Hematopoietic multipotent progenitor cell treated with erythropoietin and hydrocortisone succinate and interleukin-3 and kit ligand, for 4 days (in vitro differentiated cells): ENCODE results near the gene METRNL.

ENCODE experiments used
- DNase-seq: peaks from one replicate; pipeline ENCODE4 v3.0.0-alpha.2; 2015

The METRNL gene

DNA sequence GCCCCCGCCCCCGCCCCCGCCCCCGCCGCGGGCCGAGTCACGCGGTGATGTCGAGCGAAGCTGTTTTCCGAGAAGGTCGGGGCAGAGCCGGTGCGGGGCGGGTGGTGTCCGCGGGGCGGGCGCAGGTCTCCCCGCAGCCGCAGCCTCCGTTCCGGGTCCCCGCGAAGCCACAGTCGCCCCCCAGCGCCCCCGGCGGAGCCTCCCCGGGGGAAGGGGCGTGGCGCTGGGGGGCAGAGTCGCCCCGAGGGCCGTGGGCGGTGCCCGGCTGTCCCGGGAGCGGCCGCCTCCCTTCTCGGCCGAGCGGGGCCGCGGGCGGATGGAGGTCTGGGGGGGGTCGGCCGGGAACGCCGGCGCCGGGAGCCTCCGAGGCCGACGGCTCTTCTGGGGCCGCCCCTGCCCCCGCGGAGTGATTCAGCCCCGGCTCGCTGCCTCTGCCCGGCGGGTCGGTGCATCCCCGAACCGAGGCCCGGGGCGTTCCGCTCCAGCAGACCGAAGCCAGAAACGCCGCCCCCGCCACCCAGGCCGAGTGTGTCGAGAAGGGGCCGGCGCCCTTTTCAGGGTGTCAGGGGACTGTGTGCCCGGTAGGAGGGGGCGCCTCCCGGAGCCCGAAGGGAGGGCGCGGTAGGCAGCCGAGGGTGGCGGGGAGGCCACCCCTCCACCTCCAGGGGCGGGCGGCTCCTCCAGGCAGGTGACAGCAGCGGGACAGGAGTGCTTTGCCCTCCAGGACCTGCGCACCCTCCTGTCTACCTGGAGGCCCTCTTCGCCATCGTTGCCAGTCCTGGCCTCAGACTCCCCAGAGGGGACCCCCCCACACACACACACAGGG, 1.7 kb downstream of the METRNL start:
- no peak for DNase-seq

DNA sequence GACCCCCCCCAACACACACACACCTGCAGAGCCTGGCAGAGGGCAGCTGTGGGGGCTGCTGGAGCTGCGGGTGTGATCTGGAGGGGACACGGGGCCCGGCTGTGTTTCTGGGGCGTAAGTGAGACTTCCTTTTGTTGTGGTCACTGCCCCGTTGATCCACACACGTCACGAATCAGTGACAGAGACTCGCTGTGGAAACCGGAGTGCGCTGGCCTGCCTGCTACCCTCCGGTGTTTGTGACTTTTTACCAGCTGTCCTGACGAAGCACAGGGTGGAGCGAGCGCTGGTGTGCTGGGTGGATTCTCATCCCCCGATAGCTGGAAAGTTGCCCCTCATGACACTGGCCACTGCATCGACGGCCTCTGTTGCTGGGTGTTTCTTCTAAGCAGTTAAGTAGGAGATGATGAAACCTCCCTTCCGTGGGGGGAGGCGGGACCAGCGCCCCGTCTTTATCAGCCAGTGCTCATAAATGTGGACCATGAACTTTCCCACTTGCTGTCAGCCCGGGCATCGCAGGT, 2.3 kb downstream of the METRNL start:
- no peak for DNase-seq

DNA sequence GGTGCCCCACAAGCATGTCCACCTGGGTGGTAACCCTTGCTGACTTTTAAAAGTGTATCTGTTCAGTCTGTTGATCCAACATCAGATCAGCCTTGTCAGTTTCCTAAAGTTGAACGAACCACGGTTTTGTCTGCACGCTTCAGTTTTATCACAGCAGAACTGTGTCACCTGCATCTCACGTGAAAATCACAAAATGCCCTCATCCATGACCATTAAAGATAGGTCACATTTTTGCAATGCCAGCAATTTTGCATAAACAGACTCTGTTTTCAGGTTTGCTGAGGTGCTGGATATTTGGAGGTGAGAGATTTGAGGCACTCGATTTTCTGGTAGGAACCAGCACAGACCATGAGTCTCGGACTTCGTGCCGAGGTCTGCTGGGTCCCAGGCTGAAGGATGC, 3.0 kb downstream of the METRNL start:
- no peak for DNase-seq

DNA sequence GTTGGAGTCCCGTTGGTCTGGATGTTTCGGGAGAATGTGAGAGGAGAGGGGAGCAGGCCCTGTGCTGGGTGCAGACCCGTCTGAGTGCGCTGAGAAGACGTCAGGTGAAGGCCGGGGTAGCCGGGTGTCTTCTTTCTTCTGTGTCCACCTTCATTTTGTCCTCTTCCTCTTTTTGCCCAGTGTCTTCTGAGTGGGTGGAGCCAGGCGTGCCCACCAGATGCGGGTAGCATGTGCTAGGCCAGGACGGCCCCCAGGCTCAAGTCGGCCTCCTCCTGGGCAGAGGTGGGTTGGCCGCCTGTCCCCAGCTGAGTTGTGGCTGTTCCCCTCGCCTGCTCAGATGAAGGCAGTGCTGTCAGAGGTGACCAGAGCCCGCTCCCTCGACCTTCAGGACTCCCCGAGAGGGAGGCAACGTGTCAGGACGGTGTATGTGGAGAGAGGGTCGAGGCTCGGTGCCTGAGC, 3.5 kb downstream of the METRNL start:
- no peak for DNase-seq

DNA sequence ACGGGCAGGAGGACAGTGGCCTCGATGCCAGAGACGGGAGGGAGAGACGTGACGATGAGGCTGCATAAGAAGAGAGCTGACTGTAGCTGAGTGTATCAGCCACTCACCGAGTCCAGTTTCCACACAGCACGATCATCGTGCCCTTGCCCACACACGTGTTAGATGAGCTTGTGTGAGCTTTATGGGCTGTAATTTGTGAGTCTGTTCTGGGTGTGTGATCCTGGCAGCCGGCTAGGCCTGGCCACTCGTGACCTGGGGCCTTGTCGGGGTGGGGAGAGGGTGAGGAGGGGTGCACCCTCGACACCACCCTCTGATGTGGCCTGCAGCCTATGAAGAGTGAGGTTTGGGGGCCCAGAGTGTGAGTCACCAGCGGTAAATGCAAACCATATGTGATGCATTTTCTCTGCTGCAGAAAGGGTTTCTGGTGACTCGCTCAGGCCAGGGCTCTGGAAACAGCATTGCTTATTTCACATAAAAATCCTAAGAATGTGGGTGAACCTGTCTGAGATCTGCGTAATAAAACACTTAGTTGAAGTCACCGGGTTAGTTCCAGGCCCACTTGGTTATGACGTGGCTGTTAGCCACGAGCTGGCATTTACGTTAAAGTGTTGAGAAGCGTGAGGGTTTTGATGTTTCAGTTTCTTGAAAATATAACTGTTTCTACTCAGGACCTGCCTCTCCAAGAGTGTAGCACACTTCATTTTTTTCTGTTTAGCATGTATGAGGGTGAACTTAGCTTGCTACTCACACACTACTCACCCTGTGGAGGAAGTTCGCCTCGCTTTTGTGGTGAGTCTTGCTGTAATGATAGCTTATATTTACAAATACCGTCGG, 4.2 kb downstream of the METRNL start:
- peak; percentile 79 for DNase-seq

DNA sequence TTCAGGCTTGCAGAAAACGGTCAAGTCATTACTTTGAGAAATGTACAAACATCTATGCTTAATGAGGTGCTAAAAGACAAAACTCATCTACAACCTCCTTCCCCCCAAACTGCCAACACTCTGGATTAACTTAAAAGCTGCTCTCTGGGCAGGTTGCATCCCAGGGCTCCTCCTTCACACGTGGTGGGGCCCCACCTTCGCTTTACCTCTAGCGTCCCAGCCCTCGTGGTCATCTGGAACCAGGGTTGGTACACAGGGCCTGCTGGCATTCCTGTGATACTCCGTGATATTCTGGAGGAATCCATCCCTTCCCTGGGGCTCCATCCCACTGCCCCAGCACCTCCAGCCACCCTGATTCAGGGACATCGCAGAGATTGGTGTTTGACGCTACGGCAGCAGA, 4.8 kb downstream of the METRNL start:
- DNase-seq = no peak

DNA sequence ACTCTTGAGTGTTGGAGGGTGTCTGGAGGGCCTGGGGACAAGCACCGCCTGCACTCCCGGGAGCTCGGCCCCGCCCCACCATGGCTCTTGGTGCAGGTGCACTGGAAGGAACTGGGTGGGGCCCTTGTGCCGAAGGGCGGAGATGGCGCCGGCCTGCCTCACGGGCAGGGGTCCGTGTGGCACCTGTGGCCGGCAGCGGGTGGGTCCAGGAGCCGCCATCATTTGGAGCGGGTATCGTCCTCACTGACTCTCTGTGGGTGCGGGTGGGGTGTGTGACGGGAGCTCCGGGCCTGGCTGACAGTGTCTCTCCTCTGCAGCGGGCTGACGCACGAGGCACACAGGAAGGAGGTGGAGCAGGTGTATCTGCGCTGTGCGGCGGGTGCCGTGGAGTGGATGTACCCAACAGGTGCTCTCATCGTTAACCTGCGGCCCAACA, 5.2 kb downstream of the METRNL start:
- no peak for DNase-seq

DNA sequence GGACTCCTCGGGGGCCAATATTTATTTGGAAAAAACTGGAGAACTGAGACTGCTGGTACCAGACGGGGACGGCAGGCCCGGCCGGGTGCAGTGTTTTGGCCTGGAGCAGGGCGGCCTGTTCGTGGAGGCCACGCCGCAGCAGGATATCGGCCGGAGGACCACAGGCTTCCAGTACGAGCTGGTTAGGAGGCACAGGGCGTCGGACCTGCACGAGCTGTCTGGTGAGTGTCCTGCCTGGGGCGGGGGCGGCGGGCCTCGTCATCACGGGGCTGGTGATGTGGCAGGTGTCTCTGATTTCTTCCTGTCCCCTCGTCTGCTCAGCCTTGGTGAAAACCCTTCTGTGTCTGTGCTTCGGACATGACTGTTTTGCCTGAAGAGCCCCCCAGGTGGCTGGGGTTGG, 5.7 kb downstream of the METRNL start:
- no peak for DNase-seq

DNA sequence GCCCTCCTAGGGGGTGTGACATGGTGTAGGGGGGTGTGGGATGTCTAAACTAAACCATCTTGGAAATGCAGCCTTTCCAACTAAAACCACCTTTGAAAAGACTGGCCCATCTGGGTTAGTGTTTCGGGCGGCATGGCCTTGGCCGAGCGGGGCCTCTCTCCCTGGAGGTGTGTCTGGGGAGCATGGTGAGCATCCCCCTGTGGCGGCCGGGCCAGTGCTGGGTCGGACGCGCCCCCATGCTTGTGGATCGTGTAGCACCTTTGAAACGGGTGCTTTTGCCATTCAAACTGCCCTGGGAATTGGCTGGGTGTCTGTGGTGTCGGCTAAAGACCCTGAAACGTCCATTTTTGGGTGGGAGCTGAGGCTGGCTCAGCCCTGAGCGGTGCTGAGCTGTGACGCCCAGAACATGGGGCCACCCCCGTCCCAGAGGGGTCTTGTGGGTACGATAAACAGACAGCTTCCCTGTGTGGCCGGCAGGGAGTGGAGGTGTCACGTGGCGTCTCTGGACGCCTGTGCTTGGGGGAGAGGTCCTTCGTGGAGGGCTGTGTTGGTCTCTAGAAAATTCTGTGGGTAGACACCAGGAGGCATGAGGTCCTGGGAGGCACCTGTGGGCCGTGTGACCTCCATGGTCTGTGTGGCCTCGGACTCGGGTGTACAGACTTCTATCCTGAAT, 6.3 kb downstream of the METRNL start:
- DNase-seq = no peak

DNA sequence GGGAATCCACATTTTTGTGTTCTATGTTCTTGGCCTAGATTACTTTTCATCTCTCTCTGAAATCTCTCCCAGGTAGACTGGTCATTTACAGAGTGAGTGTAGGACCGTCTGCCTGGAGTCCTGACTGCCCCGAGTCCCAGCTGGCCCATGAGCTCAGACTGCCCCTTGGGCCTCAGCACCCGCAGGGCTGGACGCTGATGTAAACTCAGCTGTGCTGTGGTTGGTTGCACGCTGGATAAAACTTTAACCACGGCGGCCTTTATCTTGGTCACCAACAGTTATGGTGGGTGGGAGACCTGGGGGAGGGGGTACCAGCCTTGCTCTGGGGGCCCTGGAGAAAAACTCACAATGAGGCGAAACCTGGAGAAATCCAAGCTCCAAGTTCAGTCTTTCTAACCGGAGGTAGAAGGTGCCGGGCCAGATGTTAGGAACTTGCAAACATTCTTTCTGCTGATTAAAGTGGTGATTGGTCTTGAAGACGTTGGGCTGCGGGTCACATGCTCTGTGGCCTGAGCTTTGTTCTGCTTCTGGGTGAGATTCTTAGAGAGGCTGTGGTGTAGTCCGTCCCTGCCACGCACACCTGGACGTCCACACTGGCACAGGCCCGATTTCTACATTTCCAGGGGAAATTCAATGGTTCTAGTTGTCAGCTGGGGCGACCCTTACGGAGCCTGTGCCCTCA, 6.9 kb downstream of the METRNL start:
- peak; percentile 74 for DNase-seq

DNA sequence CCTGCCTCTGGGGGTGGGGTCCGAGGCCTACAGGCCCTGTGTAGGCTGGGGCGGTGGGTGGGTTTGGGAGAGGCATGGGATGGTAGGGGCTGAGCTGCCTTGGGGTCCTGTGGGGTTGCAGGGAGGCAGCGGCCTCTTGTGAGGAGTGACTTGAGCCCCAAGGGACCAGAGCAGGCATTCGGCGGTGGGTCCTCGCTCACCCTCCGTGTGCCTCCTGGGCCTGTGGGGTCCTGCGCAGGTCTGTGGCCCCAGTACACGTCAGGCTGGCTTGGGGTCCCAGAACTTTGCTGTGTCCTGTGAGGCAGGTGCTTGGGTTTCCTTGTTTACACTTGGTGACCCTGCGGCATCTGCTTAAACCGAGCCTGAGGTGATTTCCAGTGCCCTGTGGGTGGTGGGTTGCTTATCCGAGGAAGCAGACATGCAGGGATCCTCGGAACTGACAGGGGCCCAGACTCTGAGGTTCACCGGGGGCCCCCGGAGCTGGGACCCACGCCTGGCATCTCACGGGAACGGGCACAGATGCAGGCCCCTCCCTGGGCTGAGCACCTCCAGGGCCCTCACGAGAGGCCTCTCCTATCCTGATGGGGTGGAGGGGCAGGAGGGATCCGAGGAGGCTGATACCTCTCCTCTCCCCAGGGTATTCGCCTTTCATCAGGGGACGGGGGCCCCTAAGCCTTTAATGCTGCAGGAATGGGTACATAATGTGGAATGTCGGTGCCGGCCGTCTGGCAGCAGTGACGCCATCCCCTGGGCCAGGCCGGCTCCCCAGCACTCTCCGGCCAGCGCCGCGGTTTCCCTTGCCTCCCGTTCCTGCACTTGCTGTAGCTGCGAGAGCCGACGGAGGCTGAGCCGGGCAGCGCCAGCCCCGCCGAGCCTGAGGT, 7.7 kb downstream of the METRNL start:
- DNase-seq = no peak

DNA sequence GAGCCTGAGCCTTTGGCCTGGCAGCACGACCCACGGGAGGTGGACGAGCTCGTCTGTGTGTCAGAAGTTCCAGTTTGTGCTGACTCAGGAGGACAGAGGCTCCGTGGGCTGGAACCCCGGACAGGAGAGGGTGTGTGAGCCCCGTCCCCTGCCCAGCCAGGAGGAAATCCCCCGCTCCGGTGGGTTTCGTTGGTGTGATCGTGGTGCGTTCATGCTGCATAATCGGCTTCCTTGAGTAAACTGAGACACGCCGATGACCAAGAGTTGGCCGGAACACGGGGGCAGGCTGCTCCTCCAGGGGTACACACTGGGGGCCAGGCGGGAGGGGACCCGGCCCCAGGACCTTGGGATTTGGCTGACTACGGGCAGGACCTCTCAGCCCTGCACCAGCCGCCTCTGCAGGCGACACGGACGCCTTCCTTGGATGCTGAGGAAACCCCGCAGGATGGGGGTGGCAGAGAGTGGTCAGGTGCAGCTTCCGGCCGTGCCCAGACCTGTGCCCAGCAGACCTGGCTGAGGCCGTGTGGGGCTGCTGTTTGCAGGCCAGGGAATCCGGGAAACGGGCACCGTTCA, 8.5 kb downstream of the METRNL start:
- no peak for DNase-seq

DNA sequence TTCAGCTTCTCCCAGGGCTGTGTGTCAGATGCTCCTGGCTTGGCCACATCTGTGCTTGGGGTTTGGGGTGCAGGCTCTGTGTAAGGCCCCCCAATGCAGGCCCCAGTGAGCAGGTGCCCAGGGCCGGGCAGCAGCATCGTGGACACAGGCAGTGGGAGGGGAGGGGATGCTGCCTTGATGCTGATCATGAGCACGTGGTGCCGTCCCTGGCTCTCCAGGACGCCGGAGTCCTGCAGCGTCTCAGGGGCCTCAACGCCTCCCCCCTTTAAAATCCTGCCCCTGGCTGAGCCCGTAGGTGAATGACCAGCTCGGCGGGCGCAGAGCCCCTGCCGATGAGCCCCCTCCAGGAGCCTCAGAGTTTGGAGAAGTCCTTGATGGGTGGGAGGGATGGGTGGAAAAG, 9.0 kb downstream of the METRNL start:
- DNase-seq = no peak

DNA sequence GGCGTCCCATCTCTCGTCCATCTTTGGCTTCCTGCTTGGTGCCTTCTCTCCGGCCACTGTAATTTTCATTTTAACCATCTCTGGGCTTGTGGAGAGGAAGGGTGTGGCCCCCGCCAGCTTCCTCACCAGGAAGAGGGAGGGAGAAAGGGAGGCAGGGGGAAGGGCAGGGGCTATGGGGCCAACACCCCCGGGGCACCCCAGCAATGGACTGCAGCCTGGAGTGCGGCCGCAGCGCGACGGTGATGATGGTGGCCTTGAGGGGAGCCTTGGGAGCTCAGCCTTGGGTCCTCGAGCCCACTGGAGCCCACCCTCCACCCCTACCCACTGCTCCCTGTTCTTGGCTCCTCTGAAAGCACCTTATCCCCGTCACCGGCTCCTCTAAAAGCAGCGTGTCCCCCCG, 9.5 kb downstream of the METRNL start:
- no peak for DNase-seq

DNA sequence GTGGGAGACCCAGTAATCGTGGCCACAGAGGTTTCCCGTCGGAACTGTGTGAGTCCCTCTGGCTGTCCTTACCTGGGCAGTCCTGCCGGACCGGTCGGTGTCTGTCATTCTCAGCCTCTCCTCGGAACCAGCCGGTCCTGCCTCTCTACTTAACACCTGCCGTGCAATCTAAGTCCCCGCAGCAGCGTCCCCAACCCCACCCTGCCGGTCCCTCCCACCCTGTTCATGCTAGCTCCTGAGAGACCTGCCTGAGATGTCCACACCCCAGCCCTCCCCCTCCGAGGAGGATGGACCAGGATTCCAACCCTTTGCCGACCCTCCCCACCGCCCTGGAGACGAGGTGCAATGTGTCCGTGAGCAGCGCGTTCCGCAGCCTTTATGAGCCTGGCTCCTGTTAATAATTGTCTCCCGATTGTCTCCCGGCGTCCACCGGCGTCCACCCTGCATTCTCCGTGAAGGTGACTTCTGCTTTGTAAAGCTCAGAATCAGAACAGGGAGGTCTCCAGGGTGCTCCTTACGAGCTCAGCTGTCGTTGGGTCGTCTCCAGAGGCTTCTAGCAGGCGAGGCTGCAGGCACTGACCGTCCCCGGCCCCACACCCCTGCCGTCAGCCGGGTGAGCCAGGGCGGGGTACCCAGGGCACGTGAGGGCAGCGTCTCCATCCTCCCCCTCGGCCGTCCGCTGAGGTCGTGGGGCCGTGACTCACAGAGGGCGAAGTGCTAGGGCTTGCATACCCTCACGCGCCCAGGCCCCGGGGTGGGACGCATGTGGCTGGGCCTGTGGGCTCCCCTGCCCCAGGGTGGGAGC, 10.1 kb downstream of the METRNL start:
- no peak for DNase-seq

DNA sequence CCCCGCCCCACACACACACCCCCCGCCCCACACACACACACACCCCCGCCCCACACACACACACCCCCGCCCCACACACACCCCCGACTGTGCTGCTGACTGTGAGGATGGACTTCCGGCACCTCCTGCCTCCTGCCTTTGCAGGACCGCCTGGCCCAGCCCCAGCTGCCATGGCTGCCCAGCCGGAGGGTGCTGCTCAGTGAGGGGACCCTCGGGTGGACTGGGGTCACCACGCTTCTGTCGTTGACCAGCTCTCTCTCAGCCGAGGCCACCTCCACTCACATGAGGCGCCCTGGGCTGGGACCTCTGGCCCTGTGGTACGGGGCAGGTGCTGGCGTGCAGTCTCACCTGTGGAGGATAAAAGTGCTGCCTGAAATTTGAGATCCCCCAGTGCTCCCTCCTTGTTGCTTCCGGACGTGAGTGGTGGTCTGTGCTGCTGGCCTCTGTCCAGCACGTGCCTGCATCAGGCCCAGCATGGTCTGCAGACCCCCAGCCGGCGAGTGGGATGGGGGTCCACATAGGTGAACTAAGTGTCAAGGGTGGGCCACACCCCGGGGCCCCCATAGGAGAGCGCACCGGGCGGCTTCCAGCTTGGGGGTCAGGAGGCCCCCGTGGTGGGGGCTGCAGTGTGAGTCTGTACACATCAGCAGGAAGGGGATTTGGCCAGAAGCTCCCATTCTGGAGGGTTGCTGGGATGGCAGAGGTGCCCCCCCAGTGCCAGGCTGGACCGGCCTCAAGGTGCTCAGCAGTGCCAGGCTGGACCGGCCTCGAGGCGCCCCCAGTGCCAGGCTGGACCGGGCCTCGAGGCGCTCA, 11.2 kb downstream of the METRNL start:
- DNase-seq = no peak

DNA sequence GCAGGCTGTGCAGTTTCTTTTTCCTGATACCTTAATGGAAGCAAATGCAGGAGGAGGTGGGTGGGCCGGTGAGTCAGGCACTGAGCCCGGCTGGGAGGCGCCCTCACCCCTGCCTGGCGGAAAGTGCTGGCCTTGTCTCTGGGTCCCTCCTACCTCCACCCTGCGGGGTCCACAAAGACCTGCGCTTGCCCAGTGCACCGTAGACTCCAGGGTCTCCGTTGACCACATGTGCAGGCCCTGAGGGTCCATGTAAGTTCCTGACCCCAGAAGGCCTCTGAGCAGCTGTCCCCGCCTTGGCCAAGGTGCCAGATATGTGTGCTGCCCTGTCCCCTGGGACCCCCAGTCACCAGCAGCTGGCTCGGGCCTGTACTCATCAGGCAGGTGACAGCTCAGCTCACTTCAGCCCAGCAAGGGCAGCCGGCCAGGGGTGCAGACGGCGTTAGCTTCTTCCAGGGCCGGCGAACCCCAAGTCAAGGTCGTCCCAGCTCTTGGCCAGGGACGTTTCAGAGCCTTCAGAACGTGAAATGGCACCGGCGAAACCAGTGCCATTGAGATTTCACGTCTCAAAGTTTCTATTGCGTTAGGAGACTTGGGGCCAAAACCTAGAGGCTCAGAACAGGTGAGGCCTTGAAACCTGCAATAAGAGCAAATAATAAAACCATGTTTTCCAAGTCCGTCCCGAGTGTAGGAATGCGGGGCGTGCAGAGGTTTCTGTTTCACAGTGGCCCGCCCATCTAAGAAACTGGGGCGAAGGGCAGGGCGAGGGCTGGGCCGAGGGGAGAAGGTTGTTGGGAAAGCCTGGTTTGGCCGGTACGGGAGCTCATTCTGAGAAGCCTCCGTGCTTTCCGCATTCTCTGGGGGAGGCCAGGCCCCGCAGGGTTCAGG, 12.1 kb downstream of the METRNL start:
- DNase-seq = no peak

DNA sequence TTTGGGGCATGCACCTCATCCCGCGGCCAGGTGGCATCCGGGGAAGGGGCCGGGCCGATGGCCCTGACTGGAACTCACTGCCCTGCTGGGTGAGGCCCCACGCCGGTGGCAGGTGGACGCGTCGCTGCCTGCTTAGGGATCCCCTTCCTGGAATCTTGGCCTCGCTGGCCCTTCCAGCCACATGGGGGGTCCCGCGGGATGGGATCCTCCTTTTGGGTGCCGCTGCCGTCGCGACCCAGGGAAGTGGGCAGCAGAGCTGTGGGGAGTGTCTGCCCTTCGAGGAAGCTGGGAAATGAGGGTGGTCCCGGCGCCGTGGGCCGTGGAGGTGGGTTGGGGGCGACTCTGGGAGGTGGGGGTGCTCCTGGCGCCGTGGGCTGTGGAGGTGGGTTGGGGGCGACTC, 12.8 kb downstream of the METRNL start:
- no peak for DNase-seq
